GM08714 (cell line): ENCODE measurements around the gene ANKIB1.

Experiments
- H3K4me3 ChIP-seq: fragments of 200-500 bp; sonication (Bioruptor generic); 2 replicates; pipeline ENCODE4 v1.5.1; 2014; ENCODE audit warnings: mild to moderate bottlenecking, low read length, inconsistent platforms
- ZNF274 ChIP-seq: IDR thresholded peaks from 2 replicates; pipeline ENCODE4 v1.6.1; 2012; ENCODE audit warnings: mild to moderate bottlenecking, low read depth, low read length

ANKIB1 gene, protein sequence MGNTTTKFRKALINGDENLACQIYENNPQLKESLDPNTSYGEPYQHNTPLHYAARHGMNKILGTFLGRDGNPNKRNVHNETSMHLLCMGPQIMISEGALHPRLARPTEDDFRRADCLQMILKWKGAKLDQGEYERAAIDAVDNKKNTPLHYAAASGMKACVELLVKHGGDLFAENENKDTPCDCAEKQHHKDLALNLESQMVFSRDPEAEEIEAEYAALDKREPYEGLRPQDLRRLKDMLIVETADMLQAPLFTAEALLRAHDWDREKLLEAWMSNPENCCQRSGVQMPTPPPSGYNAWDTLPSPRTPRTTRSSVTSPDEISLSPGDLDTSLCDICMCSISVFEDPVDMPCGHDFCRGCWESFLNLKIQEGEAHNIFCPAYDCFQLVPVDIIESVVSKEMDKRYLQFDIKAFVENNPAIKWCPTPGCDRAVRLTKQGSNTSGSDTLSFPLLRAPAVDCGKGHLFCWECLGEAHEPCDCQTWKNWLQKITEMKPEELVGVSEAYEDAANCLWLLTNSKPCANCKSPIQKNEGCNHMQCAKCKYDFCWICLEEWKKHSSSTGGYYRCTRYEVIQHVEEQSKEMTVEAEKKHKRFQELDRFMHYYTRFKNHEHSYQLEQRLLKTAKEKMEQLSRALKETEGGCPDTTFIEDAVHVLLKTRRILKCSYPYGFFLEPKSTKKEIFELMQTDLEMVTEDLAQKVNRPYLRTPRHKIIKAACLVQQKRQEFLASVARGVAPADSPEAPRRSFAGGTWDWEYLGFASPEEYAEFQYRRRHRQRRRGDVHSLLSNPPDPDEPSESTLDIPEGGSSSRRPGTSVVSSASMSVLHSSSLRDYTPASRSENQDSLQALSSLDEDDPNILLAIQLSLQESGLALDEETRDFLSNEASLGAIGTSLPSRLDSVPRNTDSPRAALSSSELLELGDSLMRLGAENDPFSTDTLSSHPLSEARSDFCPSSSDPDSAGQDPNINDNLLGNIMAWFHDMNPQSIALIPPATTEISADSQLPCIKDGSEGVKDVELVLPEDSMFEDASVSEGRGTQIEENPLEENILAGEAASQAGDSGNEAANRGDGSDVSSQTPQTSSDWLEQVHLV

DNA sequence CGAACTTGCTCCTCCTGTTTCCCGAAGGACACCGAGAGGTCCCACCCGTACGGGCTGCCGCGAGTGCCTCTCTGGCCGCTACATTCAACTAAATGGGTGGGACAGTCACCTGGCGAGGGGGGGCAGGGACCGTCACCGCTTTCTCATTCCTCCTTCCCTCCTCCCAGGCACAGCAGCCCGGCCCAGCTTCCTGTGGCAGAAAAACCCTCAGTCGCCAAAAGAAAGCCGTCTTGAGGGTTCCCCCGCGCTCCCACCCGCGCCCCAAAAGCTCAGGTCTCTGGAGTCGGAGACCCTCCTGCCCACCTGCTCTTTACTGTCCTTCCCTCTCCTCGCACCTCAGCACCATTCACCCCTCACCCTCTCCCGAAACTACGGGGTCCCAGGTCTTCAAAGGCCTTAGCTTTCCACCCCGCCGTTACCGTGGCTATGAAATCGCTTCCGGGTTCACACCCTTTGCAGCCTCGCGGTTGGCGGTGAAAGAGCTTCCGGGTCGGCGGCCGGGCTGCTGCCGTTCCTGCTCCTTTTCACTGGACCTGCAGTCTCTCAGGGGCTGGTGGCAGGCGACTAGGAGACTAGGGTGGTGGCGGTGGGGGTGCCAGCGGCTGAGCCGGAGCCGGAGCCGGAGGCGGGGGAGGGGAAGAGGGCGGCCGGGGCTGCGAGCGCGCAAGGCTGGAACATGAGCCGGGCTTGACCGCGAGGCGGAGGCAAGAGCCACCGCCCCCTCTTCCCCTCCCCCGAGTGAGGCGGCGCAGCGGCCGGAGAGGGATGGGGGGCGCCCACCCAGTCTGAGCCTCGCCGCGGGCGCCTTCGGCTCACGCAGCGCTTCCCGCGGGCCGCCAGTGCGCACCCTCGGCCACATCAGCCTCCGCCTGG, at the start of gene ANKIB1, which contains the start of gene KRIT1:
TSS of gene ANKIB1 (plus strand) at position 488 of the 873 bp plus-strand sequence. CDS start 49,005 bp downstream, outside the sequence.
TSS of gene KRIT1 (minus strand) at position 428 of the 873 bp plus-strand sequence. CDS start 3,779 bp downstream, outside the sequence.
- H3K4me3 ChIP-seq, result peak within 1 kb of the TSS; percentile 85
- TF ChIP-seq ZNF274, result no peak

DNA sequence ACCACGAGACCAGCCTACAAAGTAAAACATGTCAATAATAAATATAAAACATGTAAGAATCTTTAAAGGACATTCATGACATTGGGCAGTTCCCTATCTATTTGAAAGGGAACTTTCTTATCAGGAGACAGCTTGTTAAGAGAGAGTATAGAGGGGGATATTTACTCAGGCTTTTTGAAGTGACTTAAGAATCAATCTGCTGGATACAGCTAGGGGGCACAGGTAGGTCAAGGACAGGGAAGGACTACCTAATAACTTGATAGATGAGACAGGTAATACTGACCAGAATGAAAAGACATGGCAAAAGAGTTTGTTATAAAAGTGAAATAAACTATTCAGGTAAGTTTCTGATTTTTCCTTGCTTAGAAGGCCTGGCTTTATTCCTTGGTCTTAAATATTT, 45.0 kb upstream of the ANKIB1 start:
- TF ChIP-seq ZNF274, result no peak
- no peak overlapping the region for H3K4me3 ChIP-seq

DNA sequence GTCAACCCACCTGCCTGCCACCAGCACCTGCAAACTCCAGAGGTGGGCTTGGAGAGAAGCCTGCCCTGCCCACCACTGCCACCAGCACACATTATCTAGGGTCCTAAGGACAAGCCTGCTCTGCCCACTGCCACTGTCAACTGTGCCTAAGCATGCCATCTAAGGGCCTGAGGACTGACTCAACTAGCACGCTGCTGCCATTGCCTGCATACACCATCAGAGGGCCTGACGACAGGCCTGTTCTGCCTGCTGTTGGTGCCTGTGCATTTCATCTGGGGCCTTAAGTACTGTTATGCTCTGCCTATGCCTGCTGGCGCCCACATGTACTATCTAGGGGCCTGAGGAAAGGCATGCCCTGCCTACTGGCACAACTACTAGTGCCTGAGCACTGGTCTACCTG, 39.8 kb upstream of the ANKIB1 start:
- TF ChIP-seq ZNF274, result no peak
- H3K4me3 ChIP-seq, result no peak overlapping the region

DNA sequence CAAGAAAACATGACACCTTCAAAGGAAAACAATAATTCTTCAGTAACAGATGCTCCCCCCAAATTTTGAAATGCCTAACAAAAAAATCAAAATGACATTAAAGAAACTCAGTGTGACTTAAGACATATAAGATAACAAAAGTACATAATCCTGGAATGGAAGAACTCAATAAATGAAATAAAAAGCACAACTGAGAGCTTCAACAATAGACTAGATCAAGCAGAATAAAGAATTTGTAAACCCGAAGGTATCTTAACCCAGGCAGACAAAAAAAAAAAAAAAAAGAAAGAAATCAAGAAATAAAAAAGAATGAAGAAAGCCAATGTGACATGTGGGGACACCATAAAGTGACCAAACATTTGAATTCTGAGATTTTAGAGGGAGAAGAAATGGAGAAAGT, 39.1 kb upstream of the ANKIB1 start:
- no peak overlapping the region for H3K4me3 ChIP-seq
- no peak for TF ChIP-seq ZNF274

DNA sequence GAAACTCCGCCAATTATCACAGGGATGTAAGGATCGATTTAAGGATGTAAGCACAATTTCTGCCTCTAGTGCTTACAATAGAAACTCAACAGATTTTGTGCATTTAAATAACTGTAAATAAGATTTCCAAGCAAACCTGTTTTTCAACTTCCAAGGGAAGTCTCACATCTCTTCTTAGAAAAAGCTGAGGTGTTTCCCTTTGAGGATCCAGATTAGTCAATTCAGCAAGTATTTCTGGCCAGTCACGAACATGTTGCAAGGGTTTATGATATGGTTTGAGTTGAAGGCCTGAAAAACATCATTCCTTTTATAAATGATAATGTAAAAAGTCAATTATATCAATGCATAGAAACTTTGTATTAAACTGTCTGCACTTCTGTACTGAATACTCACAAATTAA, 24.0 kb upstream of the ANKIB1 start:
- TF ChIP-seq ZNF274, result no peak
- H3K4me3 ChIP-seq, result no peak overlapping the region

DNA sequence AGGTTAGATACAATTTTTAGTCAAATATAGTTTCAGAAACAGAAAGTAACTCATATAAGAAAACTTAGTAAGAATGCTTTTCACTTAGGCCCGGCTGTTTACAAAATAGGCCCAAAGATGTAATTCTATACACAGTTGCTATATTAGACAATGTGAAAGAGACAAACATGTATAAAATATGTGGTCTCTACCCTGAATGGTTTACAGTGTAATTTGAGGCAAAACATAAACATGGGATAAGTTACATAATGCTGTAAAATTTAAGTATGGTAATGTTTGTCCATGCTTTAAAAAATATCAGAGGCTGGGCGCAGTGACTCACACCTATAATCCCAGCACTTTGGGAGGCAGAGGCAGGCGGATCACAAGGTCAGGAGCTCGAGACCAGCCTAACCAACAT, 18.8 kb upstream of the ANKIB1 start:
- TF ChIP-seq ZNF274, result no peak
- no peak overlapping the region for H3K4me3 ChIP-seq

DNA sequence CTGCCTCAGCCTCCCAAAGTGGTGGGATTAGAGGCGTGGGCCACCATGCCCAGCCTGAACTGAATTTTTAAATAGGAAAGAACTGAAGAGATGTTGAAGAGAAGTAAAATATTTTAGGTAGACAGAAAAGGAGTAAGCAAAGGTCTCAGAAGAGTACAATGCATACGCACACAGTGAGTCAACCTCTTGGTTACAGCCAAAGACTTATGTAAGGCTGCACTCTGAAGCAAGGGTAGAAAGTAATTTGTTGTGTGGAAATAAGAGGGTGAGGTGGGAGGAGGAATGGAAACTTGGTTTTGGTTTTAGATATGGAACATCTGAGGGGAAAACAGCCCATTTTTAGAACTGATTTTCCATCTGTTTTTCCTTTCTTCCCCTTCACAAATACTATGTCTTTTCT, 17.7 kb upstream of the ANKIB1 start:
- no peak for TF ChIP-seq ZNF274
- H3K4me3 ChIP-seq, result no peak overlapping the region

DNA sequence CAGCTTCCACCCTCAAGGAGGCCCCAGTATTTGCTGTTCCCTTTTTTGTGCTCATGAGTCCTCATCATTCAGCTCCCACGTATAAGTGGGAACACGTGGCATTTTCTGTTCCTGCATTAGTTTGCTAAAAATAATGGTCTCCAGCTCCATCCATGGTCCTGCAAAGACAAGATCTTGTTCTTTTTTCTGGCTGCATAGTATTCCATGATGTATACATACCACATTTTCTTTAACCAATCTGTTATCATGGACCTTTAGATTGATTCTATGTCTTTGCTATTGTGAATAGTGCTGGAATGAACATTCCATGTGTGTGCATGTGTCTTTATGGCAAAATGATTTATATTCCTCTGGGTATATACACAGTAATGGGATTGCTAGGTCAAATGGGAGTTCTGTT, 17.0 kb upstream of the ANKIB1 start:
- no peak overlapping the region for H3K4me3 ChIP-seq
- no peak for TF ChIP-seq ZNF274

DNA sequence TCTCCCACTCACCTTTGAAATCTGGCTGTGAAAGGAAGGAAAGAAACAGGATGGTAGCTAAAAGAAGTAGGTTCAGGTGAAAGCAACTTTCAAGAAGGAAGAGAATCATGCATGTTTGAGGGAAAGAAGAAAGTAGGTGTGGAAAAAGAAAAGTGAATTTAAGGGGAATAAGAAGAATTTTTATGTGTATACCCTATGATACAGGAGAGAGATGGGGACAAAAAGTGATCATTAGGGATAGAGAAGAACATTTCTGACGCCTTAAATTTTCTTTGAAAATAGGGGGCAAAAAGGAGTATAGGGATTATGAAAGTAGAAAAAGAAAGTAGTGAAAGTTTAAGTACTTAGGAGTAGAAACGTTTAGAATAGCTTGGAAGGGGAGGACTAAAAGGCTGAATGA, 15.2 kb upstream of the ANKIB1 start:
- TF ChIP-seq ZNF274, result no peak
- H3K4me3 ChIP-seq, result no peak overlapping the region

DNA sequence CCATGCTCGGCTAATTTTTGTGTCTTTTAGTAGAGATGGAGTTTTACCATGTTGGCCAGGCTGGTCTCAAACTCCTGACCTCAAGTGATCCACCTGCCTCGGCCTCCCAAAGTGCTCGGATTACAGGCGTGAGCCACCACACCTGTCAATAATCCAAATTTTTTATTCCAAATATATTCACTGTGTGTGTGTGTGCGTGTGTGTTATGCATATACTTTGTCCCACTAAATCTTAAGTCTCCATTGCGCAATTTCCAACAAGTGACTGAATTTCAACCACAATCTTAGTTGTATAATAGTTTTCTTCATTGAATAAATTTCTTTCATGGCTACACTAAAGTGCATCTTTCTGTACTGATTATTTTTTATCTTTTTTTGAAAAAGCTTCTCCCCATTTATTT, 2.8 kb upstream of the ANKIB1 start:
- no peak for TF ChIP-seq ZNF274
- no peak overlapping the region for H3K4me3 ChIP-seq

DNA sequence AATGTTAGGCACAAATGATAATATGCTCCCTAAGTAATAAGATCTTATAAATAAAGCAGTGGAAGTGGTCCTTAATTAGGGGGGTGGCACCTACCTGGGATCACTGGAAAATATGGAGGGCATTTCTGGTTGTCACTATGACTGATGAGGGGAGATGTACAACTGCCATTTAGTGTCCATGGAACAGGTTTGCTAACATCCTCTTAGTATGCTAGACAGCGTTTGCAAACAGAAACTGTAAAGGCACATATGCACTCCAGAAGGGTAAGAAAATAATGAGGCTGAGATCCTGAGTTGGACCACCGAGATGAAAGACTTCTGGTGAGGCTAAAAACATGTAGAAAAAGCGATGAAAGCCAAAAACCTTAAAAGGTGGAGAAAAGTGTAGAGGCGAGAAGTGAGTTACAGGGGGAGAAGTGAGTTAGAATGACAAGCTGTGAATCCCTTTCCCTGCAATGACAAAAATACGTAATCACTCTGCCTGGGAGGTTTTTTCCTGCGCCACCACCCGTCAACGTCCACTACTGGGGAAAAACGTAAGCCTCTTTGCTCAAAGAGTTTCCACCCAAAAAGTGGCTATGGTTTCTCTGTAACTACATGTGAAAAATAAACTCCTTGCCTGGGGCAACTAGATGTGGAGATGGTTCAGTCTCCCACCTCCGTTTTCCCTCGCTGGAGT, 827 bp upstream of the ANKIB1 start:
- H3K4me3 ChIP-seq, result peak overlapping the region; percentile 85
- TF ChIP-seq ZNF274, result no peak

DNA sequence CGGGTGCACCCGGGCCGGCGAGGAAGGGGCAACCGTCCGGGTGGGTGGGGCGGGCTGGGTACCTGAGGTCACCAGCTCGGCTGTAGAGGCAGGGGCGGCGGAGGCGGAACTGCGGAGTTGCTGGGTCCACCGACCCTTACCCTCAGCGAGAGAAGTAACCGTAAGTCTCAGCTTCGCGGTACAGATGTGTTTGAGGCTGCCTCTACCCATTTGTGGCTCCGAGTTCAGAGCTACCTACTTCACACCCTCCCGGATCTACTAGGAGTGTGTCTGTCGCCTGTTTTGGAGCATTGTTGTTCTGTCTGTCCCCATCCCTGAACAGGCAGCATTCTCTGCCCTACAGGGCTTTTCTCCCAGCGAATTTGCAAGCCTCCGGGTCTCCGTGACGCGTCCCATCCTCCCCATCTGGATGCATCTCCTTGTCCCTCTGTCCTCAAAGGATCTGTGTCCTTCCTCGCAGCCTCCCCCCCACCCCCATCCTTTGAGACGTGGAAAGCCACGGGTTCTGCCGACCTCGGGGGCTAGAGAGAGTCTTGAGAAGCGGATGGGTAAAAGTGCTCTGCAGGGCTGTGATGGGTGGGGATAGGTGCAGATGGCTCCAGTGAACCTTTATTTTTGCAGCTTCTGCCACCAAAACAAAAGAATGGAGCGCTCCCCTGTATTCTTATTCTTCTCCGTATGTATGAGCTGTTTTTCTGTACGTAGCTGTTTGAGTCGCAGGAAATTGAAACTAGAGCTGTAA, 757 bp downstream of the ANKIB1 start:
- H3K4me3 ChIP-seq, result peak overlapping the region; percentile 85
- TF ChIP-seq ZNF274, result no peak

DNA sequence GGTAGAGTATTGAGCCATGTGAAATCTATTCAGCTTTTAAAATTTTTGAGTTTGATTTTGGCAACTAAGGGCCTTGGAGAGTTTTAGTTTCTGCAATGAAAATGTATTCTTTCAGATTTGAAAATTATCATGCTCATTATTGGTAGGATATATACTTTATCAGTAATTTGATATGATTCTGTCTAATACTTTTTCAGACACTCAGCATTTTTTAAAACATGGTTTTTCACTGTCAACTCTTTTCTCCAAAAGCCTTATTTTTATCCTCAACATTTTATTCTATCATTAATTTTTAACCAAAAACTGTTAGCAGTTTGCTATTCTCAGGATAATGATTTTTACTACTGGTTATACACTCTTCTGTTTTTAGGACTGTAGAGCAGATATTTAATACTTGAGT, 4.8 kb downstream of the ANKIB1 start:
- no peak for TF ChIP-seq ZNF274
- H3K4me3 ChIP-seq, result no peak overlapping the region
